ENCODE data around the gene SLC39A9.

SLC39A9 gene

GRCh38 chr14:69430306-69430939, 31.9 kb downstream of the SLC39A9 start:
- ChIA-PET CTCF (interaction anchor here (0.6 kb wide), 1 partner anchor 49 kb away, joined by 3 read pairs; no protein-coding TSS in a partner anchor), POLR2A (no interaction called here)
- Histone ChIP-seq H3K36me3 (ENCODE audit: control insufficient read depth in 2 of 2, insufficient read depth in 1 of 2, low read length in 2 of 2) (peaks cover 9 to 29% of the 10 kb centered on the region in 2 experiments), H3K9me3 (ENCODE audit: control insufficient read depth, insufficient read depth, low read depth, low read length) (no peaks in the 10 kb centered on the region; the same call in 1 of the 2 replicates), H3K4me1 (ENCODE audit: control insufficient read depth, insufficient read depth, low read length) (no peaks in the 10 kb centered on the region), H3K4me3 (ENCODE audit: low read depth, low read length) (no peak overlapping the region), H3K27ac (ENCODE audit: extremely low read depth, low read depth, low read length) (no peak overlapping the region)
- TF ChIP-seq, protein P1, sequence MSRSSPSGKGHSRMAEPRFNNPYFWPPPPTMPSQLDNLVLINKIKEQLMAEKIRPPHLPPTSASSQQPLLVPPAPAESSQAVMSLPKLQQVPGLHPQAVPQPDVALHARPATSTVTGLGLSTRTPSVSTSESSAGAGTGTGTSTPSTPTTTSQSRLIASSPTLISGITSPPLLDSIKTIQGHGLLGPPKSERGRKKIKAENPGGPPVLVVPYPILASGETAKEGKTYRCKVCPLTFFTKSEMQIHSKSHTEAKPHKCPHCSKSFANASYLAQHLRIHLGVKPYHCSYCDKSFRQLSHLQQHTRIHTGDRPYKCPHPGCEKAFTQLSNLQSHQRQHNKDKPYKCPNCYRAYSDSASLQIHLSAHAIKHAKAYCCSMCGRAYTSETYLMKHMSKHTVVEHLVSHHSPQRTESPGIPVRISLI (tag by site-specific recombination; IDR thresholded peaks at IDR 0.05) = no peak
- TF ChIP-seq, protein P2, sequence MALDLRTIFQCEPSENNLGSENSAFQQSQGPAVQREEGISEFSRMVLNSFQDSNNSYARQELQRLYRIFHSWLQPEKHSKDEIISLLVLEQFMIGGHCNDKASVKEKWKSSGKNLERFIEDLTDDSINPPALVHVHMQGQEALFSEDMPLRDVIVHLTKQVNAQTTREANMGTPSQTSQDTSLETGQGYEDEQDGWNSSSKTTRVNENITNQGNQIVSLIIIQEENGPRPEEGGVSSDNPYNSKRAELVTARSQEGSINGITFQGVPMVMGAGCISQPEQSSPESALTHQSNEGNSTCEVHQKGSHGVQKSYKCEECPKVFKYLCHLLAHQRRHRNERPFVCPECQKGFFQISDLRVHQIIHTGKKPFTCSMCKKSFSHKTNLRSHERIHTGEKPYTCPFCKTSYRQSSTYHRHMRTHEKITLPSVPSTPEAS (tag by site-specific recombination; IDR thresholded peaks at IDR 0.05) = no peak
- TF ChIP-seq ATF2 (tag by site-specific recombination; IDR thresholded peaks at IDR 0.05; ENCODE audit: low read depth) = no peak

- Histone ChIP-seq H3K4me3 (ENCODE audit: low read depth, low read length) (no peak overlapping the region), H3K4me1 (ENCODE audit: control insufficient read depth, insufficient read depth, low read length) (no peaks in the 10 kb centered on the region), H3K27ac (ENCODE audit: extremely low read depth, low read depth, low read length) (no peak overlapping the region), H3K36me3 (ENCODE audit: control insufficient read depth in 2 of 2, insufficient read depth in 1 of 2, low read length in 2 of 2) (peaks cover 0 to 12% of the 10 kb centered on the region in 2 experiments; a peak in 1 of 3 replicates), H3K9me3 (ENCODE audit: control insufficient read depth, insufficient read depth, low read depth, low read length) (no peaks in the 10 kb centered on the region; the same call in 1 of the 2 replicates)
- POLR2A ChIA-PET = no interaction called here
- TF ChIP-seq GLI2 (tag by site-specific recombination; IDR thresholded peaks at IDR 0.05; ENCODE audit: borderline replicate concordance, low read depth) (no peak), GFI1B (tag by site-specific recombination; IDR thresholded peaks at IDR 0.05) (no peak)
- CTCF ChIA-PET = interaction anchor here (1.2 kb wide), 1 partner anchor 28 kb away, joined by 4 read pairs; no protein-coding TSS in a partner anchor
Measured at GRCh38 chr14:69432364-69432763, 33.9 kb downstream of the SLC39A9 start.

DNA sequence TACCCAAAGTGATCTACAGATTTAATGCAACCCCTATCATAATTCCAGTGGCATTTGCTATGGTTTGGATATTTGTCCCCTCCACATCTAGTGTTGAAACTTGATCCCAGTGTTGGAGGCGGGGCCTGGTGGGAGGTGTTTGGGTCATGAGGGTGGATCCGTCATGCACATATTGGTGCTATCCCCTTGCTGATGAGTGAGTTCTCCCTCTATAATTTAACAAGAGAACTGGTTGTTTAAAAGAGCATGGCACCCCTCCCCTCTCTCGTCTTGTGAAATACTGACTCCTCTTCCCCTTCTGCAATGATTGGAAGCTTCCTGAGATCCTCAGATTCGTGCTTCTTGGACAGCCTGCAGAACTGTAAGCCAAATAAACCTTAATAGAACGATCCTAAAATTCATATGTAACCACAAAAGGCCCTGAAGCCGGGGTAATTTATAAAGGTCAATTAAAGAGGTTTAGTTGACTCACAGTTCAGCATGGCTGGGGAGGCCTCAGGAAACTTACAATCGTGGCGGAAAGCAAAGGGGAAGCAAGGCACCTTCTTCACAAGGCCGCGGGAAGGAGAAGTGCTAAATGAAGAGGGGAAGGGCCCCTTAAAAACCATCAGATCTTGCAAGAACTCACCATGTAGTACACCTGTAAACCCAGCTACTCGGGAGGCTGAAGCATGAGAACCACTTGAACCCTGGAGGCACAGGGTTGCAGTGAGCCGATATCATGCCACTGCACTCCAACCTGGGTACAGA, 41.2 kb downstream of the SLC39A9 start:
- H3K4me1 ChIP-seq (ENCODE audit: control insufficient read depth, insufficient read depth, low read length) = no peaks in the 10 kb centered on the region; the same call in 1 of the 2 replicates
- TF ChIP-seq SP7 (tag by site-specific recombination; IDR thresholded peaks at IDR 0.05) = peak; percentile 78
- no peak for TF ChIP-seq ZNF394 (tag by site-specific recombination; IDR thresholded peaks at IDR 0.05; ENCODE audit: borderline replicate concordance)
- no peak for TF ChIP-seq ZNF571 (tag by site-specific recombination; IDR thresholded peaks at IDR 0.05)
- TF ChIP-seq GLI4 (tag by site-specific recombination; IDR thresholded peaks at IDR 0.05) = no peak
- TF ChIP-seq PRDM10 (tag by site-specific recombination; IDR thresholded peaks at IDR 0.05) = peak; percentile 46; the same call in 1 of the 2 replicates
- ChIA-PET POLR2A (no interaction called here), CTCF (interaction anchor here (0.5 to 1.2 kb wide), 2 partner anchors 35 to 1277 kb away, joined by 3 to 4 read pairs; no protein-coding TSS in a partner anchor)
- H3K4me3 ChIP-seq (ENCODE audit: low read depth, low read length) = no peak overlapping the region
- no peak overlapping the region for H3K27ac ChIP-seq (ENCODE audit: extremely low read depth, low read depth, low read length)
- H3K9me3 ChIP-seq (ENCODE audit: control insufficient read depth, insufficient read depth, low read depth, low read length) = no peaks in the 10 kb centered on the region
- H3K36me3 ChIP-seq (ENCODE audit: control insufficient read depth in 2 of 2, insufficient read depth in 1 of 2, low read length in 2 of 2) = peaks cover 4 to 11% of the 10 kb centered on the region in 2 experiments

Data from HEK293 (cell line).